IMR-90 (cell line): ENCODE measurements around the gene KRTAP10-1. TPM values are rescaled to one million over a fixed set of nuclear protein-coding genes. Genes with fewer than 3 reads are reported as not detected.

Experiments
- ATAC-seq: fragments of 200-7000 bp; cut with Tn5 transposase; 2 replicates; pipeline ENCODE4 v1.9.1; 2020; ENCODE audit warnings: low read depth, mild to moderate bottlenecking, moderate library complexity
- BruUV-seq: library from RNA; stranded (reverse); fragments of 400-500 nt; replicated peaks from 2 replicates; lab custom pipeline; 2021; lab: Mats Ljungman, UMichigan
- CTCF ChIA-PET: fragments of 300-600 bp; formaldehyde crosslinking; extraction: SDS; loops from one replicate; lab custom pipeline; 2021; ENCODE audit warnings: antibody characterized with exemption; lab: Yijun Ruan, JAX
- POLR2A ChIA-PET: fragments of 300-600 bp; sonication (Branson Sonifier 250); formaldehyde crosslinking; loops from one replicate; lab custom pipeline; 2022; ENCODE audit warnings: antibody characterized with exemption; ENCODE audit not compliant: unreplicated experiment; lab: Charles Lee
- DNase-seq: peaks from one replicate; pipeline ENCODE4 v3.0.0; 2013
- H2AFZ ChIP-seq: replicated peaks from 2 replicates; pipeline ENCODE3; 2013; ENCODE audit warnings: low read length, mild to moderate bottlenecking; ENCODE audit not compliant: poor library complexity
- H2AK5ac ChIP-seq: 2 replicates; pipeline ENCODE4 v1.6.1; 2013; ENCODE audit warnings: low read depth, low read length, inconsistent platforms
- H2AK9ac ChIP-seq: replicated peaks from 2 replicates; pipeline ENCODE3; 2013; ENCODE audit warnings: mild to moderate bottlenecking, low read depth, low read length, moderate library complexity; ENCODE audit not compliant: poor library complexity
- H2BK120ac ChIP-seq: 2 replicates; pipeline ENCODE4 v1.6.1; 2013; ENCODE audit warnings: low read depth, low read length, inconsistent platforms
- H2BK15ac ChIP-seq: 3 replicates; pipeline ENCODE4 v1.6.1; 2013; ENCODE audit warnings: low read depth, low read length, inconsistent platforms
- H2BK20ac ChIP-seq: 2 replicates; pipeline ENCODE4 v1.6.1; 2013; ENCODE audit warnings: low read depth, mild to moderate bottlenecking, inconsistent platforms, low read length, moderate library complexity
- H2BK5ac ChIP-seq: 2 replicates; pipeline ENCODE4 v1.6.1; 2013; ENCODE audit warnings: mild to moderate bottlenecking, low read depth, low read length, inconsistent platforms; ENCODE audit not compliant: poor library complexity, severe bottlenecking
- H3K14ac ChIP-seq: replicated peaks from 2 replicates; pipeline ENCODE4 v1.6.1; 2013; ENCODE audit warnings: low read depth, low read length, inconsistent platforms
- H3K18ac ChIP-seq: 2 replicates; pipeline ENCODE4 v1.6.1; 2013; ENCODE audit warnings: low read depth, low read length, control low read depth
- H3K23ac ChIP-seq: 2 replicates; pipeline ENCODE4 v1.6.1; 2013; ENCODE audit warnings: low read depth, low read length, inconsistent platforms
- H3K27ac ChIP-seq: 2 replicates; pipeline ENCODE4 v1.5.1; 2013; ENCODE audit warnings: mild to moderate bottlenecking, control low read depth, low read length; ENCODE audit not compliant: insufficient read depth
- H3K27me3 ChIP-seq: 2 replicates; pipeline ENCODE4 v1.6.1; 2013; ENCODE audit warnings: low read length; ENCODE audit not compliant: control insufficient read depth, insufficient read depth
- H3K36me3 ChIP-seq: 2 replicates; pipeline ENCODE4 v1.6.1; 2013; ENCODE audit warnings: low read length, mixed read lengths; ENCODE audit not compliant: control insufficient read depth, insufficient read depth
- H3K4ac ChIP-seq: 2 replicates; pipeline ENCODE4 v1.6.1; 2013; ENCODE audit warnings: low read depth, low read length, inconsistent platforms
- H3K4me1 ChIP-seq: 2 replicates; pipeline ENCODE4 v1.6.1; 2013; ENCODE audit warnings: low read length, mixed read lengths; ENCODE audit not compliant: control insufficient read depth, insufficient read depth
- H3K4me2 ChIP-seq: 2 replicates; pipeline ENCODE4 v1.6.1; 2013; ENCODE audit warnings: low read depth, mild to moderate bottlenecking, control low read depth, low read length, moderate library complexity
- H3K4me3 ChIP-seq: 2 replicates; pipeline ENCODE4 v1.5.1; 2013; ENCODE audit warnings: low read depth, mild to moderate bottlenecking, control low read depth, low read length, moderate library complexity; ENCODE audit not compliant: insufficient read depth
- H3K56ac ChIP-seq: 2 replicates; pipeline ENCODE4 v1.6.1; 2013; ENCODE audit warnings: low read length, inconsistent platforms; ENCODE audit not compliant: insufficient read depth; ENCODE audit errors: extremely low read depth
- H3K79me1 ChIP-seq, 2 experiments: 2 replicates each; pipeline ENCODE4 v1.6.1; 2013; ENCODE audit warnings: low read length in 2 of 2, inconsistent platforms in 1 of 2, low read depth in 1 of 2
- H3K9ac ChIP-seq: 2 replicates; pipeline ENCODE4 v1.6.1; 2013; ENCODE audit warnings: low read depth, low read length, control low read depth
- H3K9me1 ChIP-seq: 2 replicates; pipeline ENCODE4 v1.6.1; 2013; ENCODE audit warnings: low read length, inconsistent platforms; ENCODE audit not compliant: insufficient read depth
- H3K9me3 ChIP-seq: 2 replicates; pipeline ENCODE4 v1.6.1; 2013; ENCODE audit warnings: low read length; ENCODE audit not compliant: control insufficient read depth, insufficient read depth
- H4K20me1 ChIP-seq: 2 replicates; pipeline ENCODE4 v1.6.1; 2013; ENCODE audit warnings: low read length, inconsistent platforms; ENCODE audit not compliant: insufficient read depth
- H4K5ac ChIP-seq: 2 replicates; pipeline ENCODE4 v1.6.1; 2013; ENCODE audit warnings: mild to moderate bottlenecking, low read depth, low read length, control low read depth
- H4K8ac ChIP-seq, 2 experiments: 2 replicates each; pipeline ENCODE4 v1.6.1; 2013; ENCODE audit warnings: low read depth in 2 of 2, low read length in 2 of 2, control low read depth in 1 of 2, inconsistent platforms in 1 of 2
- H4K91ac ChIP-seq: 2 replicates; pipeline ENCODE4 v1.6.1; 2013; ENCODE audit warnings: low read depth, low read length, inconsistent platforms; ENCODE audit not compliant: insufficient read depth
- BHLHE40 ChIP-seq: fragments of 150-350 bp; IDR thresholded peaks from 2 replicates; pipeline ENCODE4 v1.6.1; 2016; ENCODE audit warnings: mild to moderate bottlenecking, low read depth, low read length
- CEBPB ChIP-seq: IDR thresholded peaks from 2 replicates; pipeline ENCODE4 v1.6.1; 2012; ENCODE audit warnings: low read depth, low read length, improper control_type of control experiment
- CHD1 ChIP-seq: IDR thresholded peaks from 2 replicates; pipeline ENCODE4 v1.6.1; 2012; ENCODE audit warnings: low read depth, low read length, improper control_type of control experiment
- FOS ChIP-seq: fragments of 150-350 bp; IDR thresholded peaks from 2 replicates; pipeline ENCODE4 v1.6.1; 2016; ENCODE audit warnings: low read depth, low read length
- MAFK ChIP-seq: IDR thresholded peaks from 2 replicates; pipeline ENCODE4 v1.6.1; 2012; ENCODE audit warnings: low read depth, low read length, improper control_type of control experiment
- MAZ ChIP-seq: IDR thresholded peaks from 2 replicates; pipeline ENCODE4 v1.6.1; 2012; ENCODE audit warnings: low read depth, mild to moderate bottlenecking, low read length, improper control_type of control experiment, moderate library complexity, borderline replicate concordance
- MXI1 ChIP-seq: IDR thresholded peaks from 2 replicates; pipeline ENCODE4 v1.6.1; 2012; ENCODE audit warnings: low read depth, mild to moderate bottlenecking, low read length, moderate library complexity, borderline replicate concordance
- NFE2L2 ChIP-seq: fragments of 150-350 bp; IDR thresholded peaks from 2 replicates; pipeline ENCODE4 v1.6.1; 2016; ENCODE audit warnings: low read depth, mild to moderate bottlenecking, low read length
- POLR2A ChIP-seq: IDR thresholded peaks from 2 replicates; pipeline ENCODE4 v1.6.1; 2012; ENCODE audit warnings: mild to moderate bottlenecking, low read depth, low read length
- RCOR1 ChIP-seq: IDR thresholded peaks from 2 replicates; pipeline ENCODE4 v1.6.1; 2012; ENCODE audit warnings: mild to moderate bottlenecking, low read length, improper control_type of control experiment; ENCODE audit not compliant: insufficient replicate concordance
- RFX5 ChIP-seq: IDR thresholded peaks from 2 replicates; pipeline ENCODE4 v1.8.0; 2012; ENCODE audit warnings: low read depth, mild to moderate bottlenecking, low read length, moderate library complexity
- SMC3 ChIP-seq: fragments of 150-350 bp; IDR thresholded peaks from 2 replicates; pipeline ENCODE4 v1.6.1; 2016; ENCODE audit warnings: low read depth, mild to moderate bottlenecking, antibody characterized with exemption, low read length, moderate library complexity
- WGBS, 2 experiments: methylation state at CpG; one replicate each; pipeline versions ENCODE4 v1.1.5 to v1.1.7; 2013; ENCODE audit warnings: missing lambda C conversion rate in 2 of 2; ENCODE audit not compliant: insufficient read length in 1 of 2; ENCODE audit errors: extremely low coverage in 2 of 2; 5-methylcytosine and 5-hydroxymethylcytosine counted together
- dilution Hi-C: fragments of 300-500 bp; cut with HindIII; formaldehyde crosslinking; loops from one replicate; pipeline ENCODE4 v1.14.3; 2018; ENCODE audit warnings: low sequenced_read_pairs; ENCODE audit not compliant: unreplicated experiment
- in situ Hi-C: fragments of 300-500 bp; cut with MboI; formaldehyde crosslinking; loops from 3 replicates; pipeline ENCODE4 v1.14.3; 2019; ENCODE audit warnings: low sequenced_read_pairs, inconsistent platforms, mixed read lengths
- intact Hi-C: fragments of 100-400 bp; cut with micrococcal nuclease; formaldehyde crosslinking; loops from 2 replicates; pipeline ENCODE4 v1.10.0; 2022
- polyA plus RNA-seq, 3 experiments: library from polyadenylated mRNA; depleted of rRNA; stranded (reverse); fragments of >200 nt; gene quantifications; 2 replicates each; pipeline ENCODE4 v1.2.3, GENCODE V29; 2012; ENCODE audit warnings: low replicate concordance in 1 of 3
- total RNA-seq: library from RNA; depleted of rRNA; stranded (reverse); fragments of >200 nt; gene quantifications from 2 replicates; pipeline ENCODE4 v1.2.3, GENCODE V29; 2012
- TF ChIP-seq, protein P1 (sequence below): fragments of 150-350 bp; IDR thresholded peaks from 2 replicates; pipeline ENCODE4 v1.6.1; 2016; ENCODE audit warnings: low read depth, mild to moderate bottlenecking, low read length, moderate library complexity, borderline replicate concordance
- TF ChIP-seq, protein P2 (sequence below): fragments of 150-350 bp; IDR thresholded peaks from 2 replicates; pipeline ENCODE4 v1.6.1; 2017; ENCODE audit warnings: mild to moderate bottlenecking, antibody characterized with exemption, low read length, low read depth
- TF ChIP-seq, protein P3 (sequence below): conservative IDR thresholded peaks from 2 replicates; pipeline ENCODE4 v1.5.1; 2012; ENCODE audit warnings: mild to moderate bottlenecking, low read depth, low read length, improper control_type of control experiment

Gene KRTAP10-1
- total and polyA plus RNA-seq, 2 of the 4 experiments (the other 2 are of a cell fraction) = not detected

- H2AFZ ChIP-seq = no peak overlapping the region
- no peaks in the 10 kb centered on the region for H3K36me3 ChIP-seq
- whole genome bisulfite sequencing, 2 experiments = 50% methylated on average over 1 of the region's 16 CpGs; no CpG with 5 or more reads in 1 of the 2 experiments
- H2BK15ac ChIP-seq = no peak overlapping the region
- H3K23ac ChIP-seq = no peak overlapping the region
- intact Hi-C loops (no loop called here), in situ Hi-C loops (no loop called here), dilution Hi-C loops (no loop called here)
- no peak for DNase-seq
- no peak overlapping the region for H2BK20ac ChIP-seq
- H3K4ac ChIP-seq = no peak overlapping the region
- H3K4me1 ChIP-seq = no peaks in the 10 kb centered on the region
- H4K8ac ChIP-seq = no peak overlapping the region
- H3K56ac ChIP-seq = no peak overlapping the region
- no peak overlapping the region for H2BK120ac ChIP-seq
- no peak overlapping the region for H3K4me3 ChIP-seq
- ATAC-seq = no peak
- POLR2A ChIA-PET = no interaction called here
- no peaks in the 10 kb centered on the region for H4K20me1 ChIP-seq
- CTCF ChIA-PET = no interaction called here
- peaks cover 26% of the 10 kb centered on the region for H3K27me3 ChIP-seq
- no peak overlapping the region for H4K91ac ChIP-seq
- peaks cover 24% of the 10 kb centered on the region for H3K9me3 ChIP-seq
- H2BK5ac ChIP-seq = no peak overlapping the region
- no peak overlapping the region for H3K18ac ChIP-seq
- no TSS peak for BruUV-seq
- no peak overlapping the region for H2AK5ac ChIP-seq
- no peak overlapping the region for H2AK9ac ChIP-seq
- no peak overlapping the region for H3K14ac ChIP-seq
- H4K5ac ChIP-seq = no peak overlapping the region
- H3K4me2 ChIP-seq = no peak overlapping the region
- H3K9me1 ChIP-seq = no peaks in the 10 kb centered on the region
- H3K9ac ChIP-seq = no peak overlapping the region
- H3K27ac ChIP-seq = no peak overlapping the region
- H3K79me1 ChIP-seq = no peaks in the 10 kb centered on the region
- TF ChIP-seq, protein P1, sequence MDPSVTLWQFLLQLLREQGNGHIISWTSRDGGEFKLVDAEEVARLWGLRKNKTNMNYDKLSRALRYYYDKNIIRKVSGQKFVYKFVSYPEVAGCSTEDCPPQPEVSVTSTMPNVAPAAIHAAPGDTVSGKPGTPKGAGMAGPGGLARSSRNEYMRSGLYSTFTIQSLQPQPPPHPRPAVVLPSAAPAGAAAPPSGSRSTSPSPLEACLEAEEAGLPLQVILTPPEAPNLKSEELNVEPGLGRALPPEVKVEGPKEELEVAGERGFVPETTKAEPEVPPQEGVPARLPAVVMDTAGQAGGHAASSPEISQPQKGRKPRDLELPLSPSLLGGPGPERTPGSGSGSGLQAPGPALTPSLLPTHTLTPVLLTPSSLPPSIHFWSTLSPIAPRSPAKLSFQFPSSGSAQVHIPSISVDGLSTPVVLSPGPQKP = no peak
- no peak for TF ChIP-seq RCOR1
- no peak for TF ChIP-seq FOS
- no peak for TF ChIP-seq MXI1
- no peak for TF ChIP-seq MAFK
- TF ChIP-seq SMC3 = no peak
- TF ChIP-seq NFE2L2 = no peak
- no peak for TF ChIP-seq BHLHE40
- no peak for TF ChIP-seq RFX5
- no peak for TF ChIP-seq MAZ
- TF ChIP-seq CEBPB = no peak
- TF ChIP-seq, protein P2, sequence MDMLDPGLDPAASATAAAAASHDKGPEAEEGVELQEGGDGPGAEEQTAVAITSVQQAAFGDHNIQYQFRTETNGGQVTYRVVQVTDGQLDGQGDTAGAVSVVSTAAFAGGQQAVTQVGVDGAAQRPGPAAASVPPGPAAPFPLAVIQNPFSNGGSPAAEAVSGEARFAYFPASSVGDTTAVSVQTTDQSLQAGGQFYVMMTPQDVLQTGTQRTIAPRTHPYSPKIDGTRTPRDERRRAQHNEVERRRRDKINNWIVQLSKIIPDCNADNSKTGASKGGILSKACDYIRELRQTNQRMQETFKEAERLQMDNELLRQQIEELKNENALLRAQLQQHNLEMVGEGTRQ = no peak
- TF ChIP-seq, protein P3, sequence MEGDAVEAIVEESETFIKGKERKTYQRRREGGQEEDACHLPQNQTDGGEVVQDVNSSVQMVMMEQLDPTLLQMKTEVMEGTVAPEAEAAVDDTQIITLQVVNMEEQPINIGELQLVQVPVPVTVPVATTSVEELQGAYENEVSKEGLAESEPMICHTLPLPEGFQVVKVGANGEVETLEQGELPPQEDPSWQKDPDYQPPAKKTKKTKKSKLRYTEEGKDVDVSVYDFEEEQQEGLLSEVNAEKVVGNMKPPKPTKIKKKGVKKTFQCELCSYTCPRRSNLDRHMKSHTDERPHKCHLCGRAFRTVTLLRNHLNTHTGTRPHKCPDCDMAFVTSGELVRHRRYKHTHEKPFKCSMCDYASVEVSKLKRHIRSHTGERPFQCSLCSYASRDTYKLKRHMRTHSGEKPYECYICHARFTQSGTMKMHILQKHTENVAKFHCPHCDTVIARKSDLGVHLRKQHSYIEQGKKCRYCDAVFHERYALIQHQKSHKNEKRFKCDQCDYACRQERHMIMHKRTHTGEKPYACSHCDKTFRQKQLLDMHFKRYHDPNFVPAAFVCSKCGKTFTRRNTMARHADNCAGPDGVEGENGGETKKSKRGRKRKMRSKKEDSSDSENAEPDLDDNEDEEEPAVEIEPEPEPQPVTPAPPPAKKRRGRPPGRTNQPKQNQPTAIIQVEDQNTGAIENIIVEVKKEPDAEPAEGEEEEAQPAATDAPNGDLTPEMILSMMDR = no peak
- TF ChIP-seq POLR2A = no peak
- no peak for TF ChIP-seq CHD1
These were observed 44.1 kb downstream of the KRTAP10-1 start for GRCh38 chr21:44495611-44496563.
